ENCODE measurements around the gene SLC7A5.
"Not testable (repeated sequence)": the region's sequence is repeated elsewhere in the genome, so short reads cannot be mapped to it uniquely, and the experiment has no call there.

Gene SLC7A5

DNA sequence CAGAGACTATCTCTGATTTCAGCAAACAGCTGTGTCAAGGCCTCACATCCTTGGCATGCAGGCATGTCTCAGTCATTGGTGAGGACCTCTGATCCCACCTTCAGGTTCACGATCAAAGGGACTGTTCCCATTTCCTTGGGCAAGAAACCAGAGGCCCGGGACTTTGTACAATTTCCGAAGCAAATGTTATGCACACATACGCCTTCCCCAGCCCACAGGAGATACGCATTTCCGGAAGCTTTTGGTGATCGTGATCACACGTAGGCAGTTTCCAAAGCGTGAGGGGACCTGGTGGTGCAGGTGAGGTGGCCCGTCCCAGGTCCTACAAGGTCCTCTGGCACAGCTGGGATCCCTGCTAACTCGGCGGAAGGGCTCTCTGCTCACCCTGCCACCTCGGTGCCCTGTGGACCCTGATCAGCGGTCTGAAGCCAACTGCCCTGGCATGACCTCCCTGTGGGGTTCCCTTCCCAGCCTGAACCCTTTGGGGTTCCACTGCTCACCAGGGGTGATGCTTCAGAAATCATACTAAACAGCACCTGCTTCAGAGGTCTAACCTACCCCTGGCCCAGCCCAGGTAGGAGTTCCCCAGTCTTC is 74.7 kb downstream of the SLC7A5 start:
- no peak for DNase-seq (ENCODE audit: low read depth)

DNA sequence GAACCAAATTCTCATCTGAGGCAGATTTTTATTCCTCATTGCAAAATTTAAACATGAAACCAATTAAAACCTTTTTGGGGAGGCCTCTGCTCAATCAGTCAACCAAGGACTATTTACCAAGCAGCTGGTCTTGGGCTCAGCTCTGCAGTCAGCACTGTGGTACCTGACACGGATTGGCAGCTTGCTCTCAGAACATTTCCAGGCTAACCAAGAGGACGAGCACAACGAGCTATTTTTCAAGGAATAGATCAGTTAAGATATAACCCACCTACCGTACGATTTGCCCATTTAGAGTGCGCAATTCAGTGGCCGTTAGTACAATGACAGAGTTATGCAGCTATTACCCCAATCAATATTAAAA is 77.1 kb downstream of the SLC7A5 start:
- no peak for DNase-seq (ENCODE audit: low read depth)

GRCh38 chr16:87791295-87792204 is 77.8 kb downstream of the SLC7A5 start:
- no peak for DNase-seq (ENCODE audit: low read depth)

- no peak for DNase-seq (ENCODE audit: low read depth)
Measured at GRCh38 chr16:87790292-87791100, 78.8 kb downstream of the SLC7A5 start.

- DNase-seq (ENCODE audit: low read depth): no peak
Measured at GRCh38 chr16:87789437-87790291, 79.6 kb downstream of the SLC7A5 start.

GRCh38 chr16:87788730-87789436 is 80.4 kb downstream of the SLC7A5 start:
- DNase-seq (ENCODE audit: low read depth): not testable (repeated sequence)

GRCh38 chr16:87787451-87788091 is 81.7 kb downstream of the SLC7A5 start:
- not testable (repeated sequence) for DNase-seq (ENCODE audit: low read depth)

DNA sequence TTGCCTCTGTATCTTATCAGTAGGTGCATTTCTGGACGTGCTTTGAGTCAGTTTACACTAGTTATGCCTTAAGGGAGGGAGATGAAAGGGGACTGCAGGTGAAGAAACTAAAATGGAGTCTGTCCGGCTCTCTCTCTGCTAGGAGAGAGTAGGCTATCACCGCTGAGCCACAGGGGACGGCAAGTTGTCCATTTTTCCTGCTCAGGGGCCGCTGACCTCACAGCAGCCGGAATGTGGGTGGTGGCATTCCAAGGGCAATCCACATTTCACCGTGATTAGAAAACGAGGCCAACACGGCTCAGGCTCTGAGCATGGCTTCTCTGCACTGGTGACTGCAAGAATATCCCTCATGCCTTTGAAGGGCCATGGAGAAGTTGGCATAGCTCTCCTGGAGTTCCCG is 84.5 kb downstream of the SLC7A5 start:
- DNase-seq (ENCODE audit: low read depth): no peak

DNA sequence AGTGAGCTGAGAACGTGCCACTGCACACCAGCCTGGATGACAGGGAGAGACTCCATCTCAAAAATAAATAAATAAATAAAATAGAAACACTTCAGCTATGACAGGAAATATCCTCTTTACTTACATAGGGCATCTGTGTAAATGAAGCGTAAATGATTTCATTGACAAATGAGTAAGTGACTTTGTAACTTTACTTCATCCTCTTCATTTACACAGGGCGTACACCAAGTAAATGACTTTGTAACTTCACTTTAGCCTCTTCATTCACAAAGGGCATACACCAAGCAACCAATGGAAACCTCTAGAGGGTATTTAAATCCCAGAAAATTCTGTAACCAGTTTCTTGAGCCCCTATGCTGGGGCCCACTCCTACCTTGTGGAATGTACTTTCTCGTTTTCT is 87.3 kb downstream of the SLC7A5 start:
- DNase-seq (ENCODE audit: low read depth): no peak

- DNase-seq (ENCODE audit: low read depth): peak; percentile 58
Measured at GRCh38 chr16:87780385-87780989, 88.8 kb downstream of the SLC7A5 start.

Measured in activated T-cell treated with anti-CD3 and anti-CD28 coated beads for 48 hours (primary cell).